K562 (cell line): ENCODE measurements around the gene ARHGAP28. TPM values are rescaled to one million over a fixed set of nuclear protein-coding genes. Genes with fewer than 3 reads are reported as not detected.

Experiments
- BRD9 ChIP-seq: fragments of 450-650 bp; IDR thresholded peaks from 2 replicates; pipeline ENCODE4 v1.6.1; 2018; ENCODE audit warnings: low read depth; ENCODE audit not compliant: partially characterized antibody
- CSDE1 ChIP-seq, 2 experiments: fragments of 450-650 bp; IDR thresholded peaks; 2 replicates each; pipeline ENCODE4 v1.6.1; 2016; ENCODE audit warnings: mild to moderate bottlenecking in 1 of 2
- DEAF1 ChIP-seq: fragments of 450-650 bp; formaldehyde crosslinking; IDR thresholded peaks from 2 replicates; pipeline ENCODE4 v1.4.0; 2020; ENCODE audit warnings: mild to moderate bottlenecking, moderate library complexity
- DIDO1 ChIP-seq: fragments of 450-650 bp; IDR thresholded peaks from 2 replicates; pipeline ENCODE4 v1.6.1; 2016; ENCODE audit warnings: low read depth, missing biosample characterization, missing genetic modification characterization
- DMBX1 ChIP-seq: fragments of 250-450 bp; sonication (Bioruptor Pico); IDR thresholded peaks from 2 replicates; pipeline ENCODE4 v1.8.0; 2022; ENCODE audit warnings: inconsistent platforms, mild to moderate bottlenecking, moderate library complexity, borderline replicate concordance
- FOXJ3 ChIP-seq: sonication (generic); formaldehyde crosslinking; IDR thresholded peaks from 2 replicates; pipeline ENCODE4 v1.4.0; 2020; ENCODE audit warnings: mild to moderate bottlenecking, missing genetic modification reagents
- HMG20A ChIP-seq: fragments of 450-650 bp; formaldehyde crosslinking; conservative IDR thresholded peaks from 2 replicates; pipeline ENCODE4 v1.4.0; 2020; ENCODE audit warnings: mild to moderate bottlenecking, mixed read lengths
- IFI16 ChIP-seq: fragments of 250-450 bp; sonication (Bioruptor Pico); IDR thresholded peaks from 2 replicates; pipeline ENCODE4 v2.1.2; 2022; ENCODE audit warnings: mild to moderate bottlenecking, inconsistent platforms
- IRF2 ChIP-seq: sonication (generic); formaldehyde crosslinking; IDR thresholded peaks from 2 replicates; pipeline ENCODE4 v1.8.1; 2022; ENCODE audit warnings: mild to moderate bottlenecking, missing genetic modification reagents
- KLF1 ChIP-seq: fragments of 450-650 bp; IDR thresholded peaks from 2 replicates; pipeline ENCODE4 v1.6.1; 2016; ENCODE audit warnings: missing genetic modification characterization, missing compliant biosample characterization
- RAD21 ChIP-seq, 2 experiments: fragments of 250-450 bp in 1 of 2; fragments of 450-650 bp in 1 of 2; sonication (Bioruptor Pico) in 1 of 2; formaldehyde crosslinking in 1 of 2; IDR thresholded peaks in 1 of 2; conservative IDR thresholded peaks in 1 of 2; 2 replicates each; pipeline versions ENCODE4 v1.4.0 to v1.8.0; 2020 to 2022; ENCODE audit warnings: mild to moderate bottlenecking in 2 of 2, moderate library complexity in 1 of 2
- RB1 ChIP-seq: fragments of 450-650 bp; IDR thresholded peaks from 2 replicates; pipeline ENCODE4 v1.6.1; 2017; ENCODE audit warnings: low read depth, mild to moderate bottlenecking
- RNF2 ChIP-seq: sonication (generic); IDR thresholded peaks from 2 replicates; pipeline ENCODE4 v1.6.1; 2016
- TAL1 ChIP-seq: fragments of 450-650 bp; IDR thresholded peaks from 2 replicates; pipeline ENCODE4 v1.6.1; 2016; ENCODE audit warnings: mild to moderate bottlenecking
- TFAP4 ChIP-seq: sonication (generic); formaldehyde crosslinking; IDR thresholded peaks from 2 replicates; pipeline ENCODE4 v1.8.0; 2022; ENCODE audit warnings: missing genetic modification reagents, mild to moderate bottlenecking, moderate library complexity, borderline replicate concordance
- ZNF224 ChIP-seq: sonication (generic); formaldehyde crosslinking; IDR thresholded peaks from 2 replicates; pipeline ENCODE4 v1.8.0; 2022; ENCODE audit warnings: mild to moderate bottlenecking, missing genetic modification reagents
- ZNF354B ChIP-seq: fragments of 250-450 bp; sonication (Bioruptor Pico); IDR thresholded peaks from 2 replicates; pipeline ENCODE4 v1.4.0; 2020
- polyA plus RNA-seq, 8 experiments: library from polyadenylated mRNA; depleted of rRNA in 4 of 8; stranded (reverse) in 5 of 8; unstranded in 3 of 8; fragments of >200 nt; fragmentation: Nextera tagmentation in 2 of 8; fragmentation: Illumina TruSeq in 1 of 8; extraction: Ambion mirVana in 2 of 8; extraction: Trizol in 1 of 8; gene quantifications; 2 replicates each; pipeline versions ENCODE4 v1.2.1 to v1.2.3, GENCODE V29; 2011 to 2014; ENCODE audit warnings: inconsistent platforms in 1 of 8, missing spikeins in 1 of 8
- total RNA-seq, 7 experiments: library from RNA; depleted of rRNA in 6 of 7; stranded (reverse); fragments of >200 nt in 6 of 7; fragmentation: Illumina TruSeq in 2 of 7; extraction: Trizol in 2 of 7; gene quantifications; 2 replicates each; pipeline versions ENCODE4 v1.2.1 to v1.2.3, GENCODE V29; 2011 to 2021; ENCODE audit warnings: low replicate concordance in 1 of 7
- TF ChIP-seq, protein P1 (sequence below), 2 experiments: IDR thresholded peaks; 2 replicates each; pipeline ENCODE4 v1.6.1; 2012; ENCODE audit warnings: improper control_type of control experiment in 2 of 2, low read depth in 2 of 2, low read length in 2 of 2, borderline replicate concordance in 1 of 2
- TF ChIP-seq, protein P2 (sequence below), 2 experiments: fragments of 450-650 bp in 1 of 2; sonication (generic) in 1 of 2; formaldehyde crosslinking; conservative IDR thresholded peaks; 2 replicates each; pipeline versions ENCODE4 v1.4.0 to v1.8.1; 2020 to 2022; ENCODE audit warnings: mild to moderate bottlenecking in 1 of 2, missing genetic modification reagents in 1 of 2

Gene ARHGAP28
- total and polyA plus RNA-seq, 9 of the 15 experiments (the other 6 are each of a cell fraction or from before 2014, with no cell fraction given), result 0.93 to 5.9 (median 5.0) TPM

- TF ChIP-seq DEAF1 (CRISPR knock-in tag), result peak; percentile 90
- TF ChIP-seq KLF1 (tag), result no peak
- TF ChIP-seq IFI16 (CRISPR knock-in tag), result no peak
- no peak for TF ChIP-seq FOXJ3 (CRISPR knock-in tag)
- TF ChIP-seq ZNF224 (CRISPR knock-in tag), result no peak
- TF ChIP-seq IRF2 (CRISPR knock-in tag), result no peak
- TF ChIP-seq RNF2, result no peak
- peak; percentile 93 to 96 for TF ChIP-seq RAD21 (CRISPR knock-in tag; conservative IDR thresholded peaks at IDR 0.05 in 1 of 2, IDR thresholded peaks at IDR 0.05 in 1 of 2)
- TF ChIP-seq CSDE1 (IDR thresholded peaks at IDR 0.05), result 0 out of 4 replicates have a peak, but pooled peaks of 1 of the 2 experiments have one; percentile 60
- TF ChIP-seq, protein P1, sequence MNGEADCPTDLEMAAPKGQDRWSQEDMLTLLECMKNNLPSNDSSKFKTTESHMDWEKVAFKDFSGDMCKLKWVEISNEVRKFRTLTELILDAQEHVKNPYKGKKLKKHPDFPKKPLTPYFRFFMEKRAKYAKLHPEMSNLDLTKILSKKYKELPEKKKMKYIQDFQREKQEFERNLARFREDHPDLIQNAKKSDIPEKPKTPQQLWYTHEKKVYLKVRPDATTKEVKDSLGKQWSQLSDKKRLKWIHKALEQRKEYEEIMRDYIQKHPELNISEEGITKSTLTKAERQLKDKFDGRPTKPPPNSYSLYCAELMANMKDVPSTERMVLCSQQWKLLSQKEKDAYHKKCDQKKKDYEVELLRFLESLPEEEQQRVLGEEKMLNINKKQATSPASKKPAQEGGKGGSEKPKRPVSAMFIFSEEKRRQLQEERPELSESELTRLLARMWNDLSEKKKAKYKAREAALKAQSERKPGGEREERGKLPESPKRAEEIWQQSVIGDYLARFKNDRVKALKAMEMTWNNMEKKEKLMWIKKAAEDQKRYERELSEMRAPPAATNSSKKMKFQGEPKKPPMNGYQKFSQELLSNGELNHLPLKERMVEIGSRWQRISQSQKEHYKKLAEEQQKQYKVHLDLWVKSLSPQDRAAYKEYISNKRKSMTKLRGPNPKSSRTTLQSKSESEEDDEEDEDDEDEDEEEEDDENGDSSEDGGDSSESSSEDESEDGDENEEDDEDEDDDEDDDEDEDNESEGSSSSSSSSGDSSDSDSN (IDR thresholded peaks at IDR 0.05; ENCODE audit: borderline replicate concordance in 1 of 2, low read depth in 2 of 2, low read length in 2 of 2), result no peak
- TF ChIP-seq RB1, result no peak
- no peak for TF ChIP-seq DIDO1 (tag)
- TF ChIP-seq DMBX1, result no peak
- TF ChIP-seq, protein P2, sequence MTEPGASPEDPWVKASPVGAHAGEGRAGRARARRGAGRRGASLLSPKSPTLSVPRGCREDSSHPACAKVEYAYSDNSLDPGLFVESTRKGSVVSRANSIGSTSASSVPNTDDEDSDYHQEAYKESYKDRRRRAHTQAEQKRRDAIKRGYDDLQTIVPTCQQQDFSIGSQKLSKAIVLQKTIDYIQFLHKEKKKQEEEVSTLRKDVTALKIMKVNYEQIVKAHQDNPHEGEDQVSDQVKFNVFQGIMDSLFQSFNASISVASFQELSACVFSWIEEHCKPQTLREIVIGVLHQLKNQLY (CRISPR knock-in tag; conservative IDR thresholded peaks at IDR 0.05), result no peak
- no peak for TF ChIP-seq TFAP4 (CRISPR knock-in tag)
- no peak for TF ChIP-seq ZNF354B (CRISPR knock-in tag)
- TF ChIP-seq HMG20A (CRISPR knock-in tag), result no peak
- TF ChIP-seq TAL1, result peak; percentile 20; the same call in 1 of the 2 replicates
- TF ChIP-seq BRD9, result peak; percentile 38
These were observed 190.8 kb downstream of the ARHGAP28 start (continued) for GRCh38 chr18:6920099-6920955.
